NT2/D1 (cell line): ENCODE results near the gene HAGHL.

Experiments
- DNase-seq: peaks from one replicate; pipeline ENCODE4 v3.0.0-alpha.2; 2011; ENCODE audit warnings: low read depth, low spot score
- H3K27me3 ChIP-seq: 2 replicates; pipeline ENCODE4 v1.6.0; 2011; ENCODE audit warnings: mild to moderate bottlenecking; ENCODE audit not compliant: insufficient read length, insufficient read depth
- H3K36me3 ChIP-seq: 2 replicates; pipeline ENCODE4 v1.6.1; 2011; ENCODE audit warnings: mild to moderate bottlenecking, low read length, mixed read lengths; ENCODE audit not compliant: insufficient read depth, insufficient read length
- H3K4me1 ChIP-seq: 2 replicates; pipeline ENCODE4 v1.5.1; 2011; ENCODE audit not compliant: insufficient read depth, insufficient read length
- H3K4me3 ChIP-seq: 2 replicates; pipeline ENCODE4 v1.5.1; 2011; ENCODE audit warnings: low read depth; ENCODE audit not compliant: insufficient read length
- H3K9ac ChIP-seq: 2 replicates; pipeline ENCODE4 v1.6.0; 2011; ENCODE audit warnings: low read depth; ENCODE audit not compliant: insufficient read length
- H3K9me3 ChIP-seq: 2 replicates; pipeline ENCODE4 v1.5.1; 2011; ENCODE audit warnings: mild to moderate bottlenecking, low read length; ENCODE audit not compliant: insufficient read depth
- SUZ12 ChIP-seq: IDR thresholded peaks from 2 replicates; pipeline ENCODE4 v1.6.1; 2011; ENCODE audit not compliant: insufficient read length, insufficient read depth; ENCODE audit errors: extremely low read depth
- YY1 ChIP-seq: IDR thresholded peaks from 2 replicates; pipeline ENCODE4 v1.6.1; 2011; ENCODE audit not compliant: insufficient read length, insufficient read depth
- ZNF274 ChIP-seq: IDR thresholded peaks from 2 replicates; pipeline ENCODE4 v1.6.1; 2011; ENCODE audit warnings: mild to moderate bottlenecking, low read depth, low read length

HAGHL gene

DNA sequence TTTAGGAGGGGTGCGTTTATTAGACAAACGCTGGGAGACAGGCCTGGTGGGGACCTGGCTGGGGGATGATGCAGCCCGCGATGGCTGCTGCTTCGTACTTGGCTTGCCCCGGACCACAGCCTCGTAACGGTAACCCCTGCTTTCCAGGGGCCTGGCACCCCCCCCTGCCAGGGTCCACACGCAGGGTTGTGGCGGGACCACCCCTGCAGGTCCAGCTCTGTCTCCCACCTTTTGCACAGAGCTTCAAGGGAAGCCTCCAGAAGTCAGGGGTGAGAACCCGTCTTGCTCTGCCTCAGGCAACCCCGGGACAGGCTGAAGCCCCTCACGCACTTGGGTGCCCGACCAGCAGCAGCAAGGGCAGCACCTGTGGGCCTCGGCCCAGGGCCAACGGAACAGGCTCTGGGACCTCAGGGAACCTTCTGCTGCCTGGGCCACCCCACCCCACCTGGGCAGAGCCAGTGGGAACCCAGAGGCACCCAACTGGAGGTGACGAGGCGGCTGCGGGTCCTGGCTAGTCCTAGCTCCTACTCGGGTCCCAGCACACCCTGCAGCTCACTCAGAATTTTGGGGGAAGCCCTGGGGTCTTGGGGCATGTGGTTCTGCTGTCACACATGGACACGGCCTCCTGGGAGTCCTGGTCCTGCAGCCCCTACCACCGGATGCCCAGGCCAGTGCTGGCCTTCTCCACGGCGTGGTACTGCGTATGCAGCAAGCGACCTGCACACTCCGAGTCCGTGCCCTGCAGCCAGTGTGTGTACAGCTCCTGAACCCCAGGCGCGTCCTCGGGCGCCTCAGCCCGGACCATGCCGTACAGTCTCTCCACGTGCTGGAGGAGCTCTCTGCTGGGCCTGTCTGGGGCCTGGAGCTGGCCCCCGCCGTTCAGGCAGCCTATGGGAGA is 3.1 kb downstream of the HAGHL start:
- Histone ChIP-seq H3K36me3 (peaks cover 58% of the 10 kb centered on the region), H3K27me3 (peaks cover 6% of the 10 kb centered on the region), H3K4me3 (no peak overlapping the region), H3K9ac (peak overlapping the region; percentile 96), H3K4me1 (peaks cover 21% of the 10 kb centered on the region), H3K9me3 (no peaks in the 10 kb centered on the region)
- TF ChIP-seq ZNF274 (no peak), YY1 (no peak), SUZ12 (no peak)
- DNase-seq: no peak

DNA sequence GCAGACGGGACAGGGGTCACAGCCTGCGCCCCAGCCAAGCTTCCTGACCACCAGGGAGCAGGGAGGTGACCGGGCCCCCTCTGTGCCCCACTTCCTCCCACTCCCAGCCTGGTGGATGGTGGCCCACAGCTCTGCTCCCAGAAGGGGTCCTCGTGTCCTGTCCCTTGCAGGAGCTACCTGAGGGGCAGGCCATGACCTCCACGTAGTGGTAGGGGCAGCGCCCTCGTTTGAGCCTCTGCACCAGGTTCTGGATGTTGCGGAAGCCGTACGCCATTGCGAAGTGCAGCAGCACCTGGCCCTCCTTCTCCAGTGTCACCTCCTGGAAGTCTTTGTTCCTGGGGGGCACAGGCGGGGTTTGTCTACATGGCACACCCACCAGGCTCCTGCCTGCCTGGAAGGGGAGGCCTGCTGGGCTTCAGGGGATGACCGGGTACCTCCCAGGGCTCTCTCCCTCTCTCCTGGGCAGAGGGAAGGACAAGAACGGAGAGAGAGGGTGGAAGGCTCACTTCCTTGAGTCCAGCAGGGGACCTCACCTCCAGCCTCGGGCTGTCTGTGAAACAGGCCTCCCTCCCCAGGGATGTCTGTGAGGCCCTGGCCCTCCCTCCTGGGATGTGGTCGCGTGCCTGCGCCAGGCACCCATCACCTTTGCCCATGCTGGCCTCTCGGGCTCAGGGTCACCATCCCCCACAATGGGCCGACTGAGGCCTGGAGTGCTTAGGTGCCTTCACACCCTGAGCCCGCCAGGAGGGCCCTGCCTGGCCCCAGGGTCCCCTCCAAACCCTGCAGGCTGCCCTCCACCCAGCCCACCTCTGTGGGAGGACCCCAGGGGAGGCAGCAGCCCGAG is 4.0 kb downstream of the HAGHL start:
- Histone ChIP-seq H3K9ac (peak overlapping the region; percentile 16), H3K4me3 (no peak overlapping the region), H3K9me3 (no peaks in the 10 kb centered on the region), H3K36me3 (peaks cover 67% of the 10 kb centered on the region), H3K4me1 (peaks cover 16% of the 10 kb centered on the region), H3K27me3 (peaks cover 6% of the 10 kb centered on the region)
- no peak for TF ChIP-seq YY1
- TF ChIP-seq SUZ12: no peak
- TF ChIP-seq ZNF274: no peak
- DNase-seq: no peak

DNA sequence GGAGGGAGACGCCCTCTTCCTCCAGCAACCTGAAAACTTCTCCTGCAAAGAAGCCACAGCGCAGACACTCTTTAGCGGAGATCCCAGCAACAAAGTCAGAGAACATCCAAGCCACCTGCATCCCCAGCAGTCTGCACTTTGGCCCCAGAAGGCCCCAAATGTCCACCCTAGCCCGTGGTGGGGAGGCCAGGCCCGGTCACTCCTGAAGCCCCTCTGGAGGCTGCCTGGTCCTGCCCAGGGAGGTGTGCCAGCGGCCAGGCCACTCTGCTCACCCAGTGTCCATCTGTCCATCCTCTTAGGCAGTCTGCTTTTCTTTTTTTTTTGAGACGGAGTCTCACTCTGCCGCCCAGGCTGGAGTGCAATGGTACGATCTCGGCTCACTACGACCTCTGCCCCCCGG is 5.4 kb downstream of the HAGHL start:
- Histone ChIP-seq H3K36me3 (peaks cover 80% of the 10 kb centered on the region), H3K9me3 (no peaks in the 10 kb centered on the region), H3K27me3 (peaks cover 3% of the 10 kb centered on the region), H3K4me1 (peaks cover 10% of the 10 kb centered on the region), H3K9ac (peak overlapping the region; percentile 13), H3K4me3 (no peak overlapping the region)
- TF ChIP-seq ZNF274 (no peak), YY1 (no peak), SUZ12 (no peak)
- no peak for DNase-seq

DNA sequence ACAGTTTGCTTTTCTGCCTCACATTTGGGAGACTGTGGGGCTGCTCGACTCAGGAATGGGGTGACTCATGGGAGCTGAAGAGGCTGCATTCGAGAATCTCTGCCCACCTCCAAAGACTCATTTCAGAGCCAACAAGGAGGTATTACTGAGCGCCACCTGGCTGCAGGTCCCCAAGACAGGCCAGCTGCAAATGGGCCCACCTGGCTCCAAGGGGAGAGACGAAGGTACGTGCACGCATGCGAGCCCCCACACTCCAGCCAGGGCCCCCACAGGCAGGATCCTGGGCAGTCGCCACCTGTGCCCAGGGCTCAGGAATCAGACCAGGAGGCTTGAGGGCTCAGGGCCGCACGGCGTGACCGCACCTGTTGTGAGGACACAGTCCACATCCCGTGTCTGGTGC is 6.0 kb downstream of the HAGHL start:
- no peaks in the 10 kb centered on the region for H3K27me3 ChIP-seq
- H3K4me3 ChIP-seq: no peak overlapping the region
- no peaks in the 10 kb centered on the region for H3K9me3 ChIP-seq
- no peak overlapping the region for H3K9ac ChIP-seq
- H3K4me1 ChIP-seq: peaks cover 10% of the 10 kb centered on the region
- peaks cover 86% of the 10 kb centered on the region for H3K36me3 ChIP-seq
- TF ChIP-seq SUZ12 (no peak), ZNF274 (no peak), YY1 (no peak)
- DNase-seq: no peak

DNA sequence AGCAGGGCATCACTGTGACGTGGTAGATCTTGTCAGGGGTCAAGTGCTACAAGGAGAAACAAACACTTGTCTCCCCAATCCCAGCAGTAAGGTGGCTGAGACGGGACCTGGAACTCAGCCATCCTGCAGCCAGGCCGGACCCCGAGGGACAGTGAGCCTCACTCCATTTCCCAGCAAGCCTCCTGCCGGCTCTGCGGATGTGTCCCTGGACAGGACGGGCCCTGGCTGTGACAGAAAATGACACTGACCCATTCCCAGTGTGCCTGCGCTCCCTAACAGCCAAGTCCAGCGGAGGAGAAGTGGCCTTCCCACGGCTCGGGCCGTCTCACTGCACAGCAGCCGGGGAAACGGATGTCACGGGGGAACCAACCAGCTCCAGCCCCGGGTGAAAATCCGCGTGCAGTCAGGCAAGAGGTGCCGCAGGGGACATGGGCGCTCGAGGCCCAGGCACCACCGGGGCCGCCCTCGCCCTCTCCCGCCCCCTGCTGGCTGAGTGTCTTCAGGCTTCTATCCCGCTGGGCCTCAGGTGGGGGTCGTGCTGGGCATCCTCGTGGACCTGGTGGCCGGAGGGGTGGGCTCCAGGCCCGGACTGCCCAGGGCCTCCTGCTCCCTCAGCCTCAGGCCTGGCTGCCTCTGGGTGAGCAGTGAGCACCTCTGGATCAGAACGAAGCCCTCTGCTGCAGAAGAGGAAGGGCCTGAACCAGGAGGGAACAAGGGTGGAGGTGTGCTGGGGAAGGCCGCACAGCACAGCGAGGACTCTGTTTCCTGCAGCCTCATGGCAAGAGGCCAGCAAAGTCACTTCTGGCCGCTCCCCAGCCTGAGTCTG is 6.7 kb downstream of the HAGHL start:
- TF ChIP-seq YY1 (no peak), SUZ12 (no peak)
- Histone ChIP-seq H3K27me3 (no peaks in the 10 kb centered on the region), H3K4me3 (no peak overlapping the region), H3K36me3 (peaks cover 89% of the 10 kb centered on the region), H3K9ac (no peak overlapping the region), H3K9me3 (no peaks in the 10 kb centered on the region), H3K4me1 (peaks cover 11% of the 10 kb centered on the region)
- DNase-seq: no peak

DNA sequence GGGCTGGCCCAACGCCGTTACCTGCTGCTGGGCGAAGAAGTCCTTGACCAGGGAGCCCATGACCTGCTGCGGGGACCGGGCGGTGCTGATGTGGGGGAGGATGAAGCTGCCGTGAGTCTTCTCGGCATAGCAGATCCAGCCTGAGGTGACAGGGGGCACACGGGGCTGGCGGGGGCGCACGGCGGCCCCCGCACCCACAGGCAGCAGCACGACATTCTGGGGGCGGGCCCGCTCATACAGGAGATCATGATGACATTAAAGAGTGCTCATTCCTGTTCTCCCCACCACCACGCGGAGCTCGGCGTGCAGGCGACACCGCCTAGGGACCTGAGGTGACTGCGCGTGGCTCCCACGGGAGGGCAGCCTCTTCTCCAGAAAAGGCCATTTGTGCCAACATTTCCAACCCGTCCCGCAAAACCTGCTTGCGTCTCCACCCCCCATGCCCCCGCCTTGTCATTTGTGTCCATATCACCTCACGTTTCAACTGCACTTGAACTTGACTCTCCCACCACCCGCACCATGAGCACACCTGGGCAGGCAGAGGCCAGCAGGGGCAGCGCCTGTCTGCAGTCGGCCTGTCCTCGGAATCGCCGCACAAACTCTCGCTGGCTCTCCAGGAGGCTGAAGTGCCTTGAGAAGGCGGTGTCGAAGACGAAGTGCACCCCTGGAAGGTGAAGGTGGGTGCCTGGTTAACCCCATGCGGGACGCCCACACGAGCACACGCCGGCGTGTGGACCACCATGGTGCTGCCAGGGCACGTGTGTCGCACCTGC is 7.5 kb downstream of the HAGHL start:
- Histone ChIP-seq H3K9ac (no peak overlapping the region), H3K27me3 (no peaks in the 10 kb centered on the region), H3K4me1 (peaks cover 10% of the 10 kb centered on the region), H3K36me3 (peaks cover 90% of the 10 kb centered on the region), H3K4me3 (no peak overlapping the region), H3K9me3 (no peaks in the 10 kb centered on the region)
- TF ChIP-seq ZNF274 (no peak), SUZ12 (no peak), YY1 (no peak)
- no peak for DNase-seq
